G401 (cell line): Measurements from ENCODE around the gene EIF4A2. TPM values are rescaled to one million over a fixed set of nuclear protein-coding genes. Genes with fewer than 3 reads are reported as not detected.
"Not testable (repeated sequence)": the region's sequence is repeated elsewhere in the genome, so short reads cannot be mapped to it uniquely, and the experiment has no call there.

Experiments
- DNase-seq: peaks from one replicate; pipeline ENCODE4 v3.0.0-alpha.2; 2015; ENCODE audit warnings: low spot score
- in situ Hi-C: cut with HindIII; loops from 2 replicates; pipeline ENCODE4 v1.10.0; 2016; ENCODE audit warnings: low sequenced_read_pairs, mixed read lengths
- total RNA-seq: library from RNA; depleted of rRNA; stranded (reverse); fragments of >200 nt; shearing (Covaris generic); gene quantifications from 2 replicates; pipeline ENCODE4 v1.2.3, GENCODE V29; 2014

The EIF4A2 gene
- total RNA-seq, 1 experiment from 2014 or later = 286 TPM

- in situ Hi-C loops, DNase-seq: not testable (repeated sequence)
Observed at GRCh38 chr3:186811313-186811712, 27.9 kb downstream of the EIF4A2 start.

- in situ Hi-C loops = no loop called here
- no peak for DNase-seq
Observed at GRCh38 chr3:186814100-186814499, 30.7 kb downstream of the EIF4A2 start.

GRCh38 chr3:186815435-186815834 lies 32.1 kb downstream of the EIF4A2 start:
- no peak for DNase-seq
- in situ Hi-C loops = no loop called here

GRCh38 chr3:186818516-186818915 lies 35.1 kb downstream of the EIF4A2 start:
- in situ Hi-C loops = no loop called here
- DNase-seq = no peak

- in situ Hi-C loops = no loop called here
Observed at GRCh38 chr3:186818956-186819355, 35.6 kb downstream of the EIF4A2 start.

GRCh38 chr3:186821429-186822387 lies 38.3 kb downstream of the EIF4A2 start:
- in situ Hi-C loops = no loop called here
- peak; percentile 45 for DNase-seq

More at GRCh38 chr3:186818956-186819355, 35.6 kb downstream of the EIF4A2 start:
- DNase-seq = no peak

GRCh38 chr3:186822388-186822759 lies 39.0 kb downstream of the EIF4A2 start:
- in situ Hi-C loops, DNase-seq: not testable (repeated sequence)

- in situ Hi-C loops = no loop called here
- no peak for DNase-seq
Observed at GRCh38 chr3:186823386-186823785, 40.0 kb downstream of the EIF4A2 start.

- in situ Hi-C loops = no loop called here
- DNase-seq = peak; percentile 25
Observed at GRCh38 chr3:186824430-186825139, 41.2 kb downstream of the EIF4A2 start.

- DNase-seq = peak; percentile 66
- in situ Hi-C loops = no loop called here
Observed at GRCh38 chr3:186825294-186825821, 42.0 kb downstream of the EIF4A2 start.

- DNase-seq = peak; percentile 59
- in situ Hi-C loops = no loop called here
Observed at GRCh38 chr3:186825872-186826409, 42.6 kb downstream of the EIF4A2 start.

- peak; percentile 31 for DNase-seq
- in situ Hi-C loops = no loop called here
Observed at GRCh38 chr3:186826410-186826975, 43.1 kb downstream of the EIF4A2 start.

- DNase-seq = peak; percentile 86
- in situ Hi-C loops = no loop called here
Observed at GRCh38 chr3:186826976-186827857, 43.8 kb downstream of the EIF4A2 start.

GRCh38 chr3:186828340-186828739 lies 45.0 kb downstream of the EIF4A2 start:
- DNase-seq = peak; percentile 12
- in situ Hi-C loops = no loop called here

GRCh38 chr3:186831798-186832197 lies 48.4 kb downstream of the EIF4A2 start:
- DNase-seq = no peak
- in situ Hi-C loops = no loop called here

- in situ Hi-C loops = no loop called here
Observed at GRCh38 chr3:186832276-186832675, 48.9 kb downstream of the EIF4A2 start.

More at GRCh38 chr3:186832276-186832675, 48.9 kb downstream of the EIF4A2 start:
- no peak for DNase-seq
